CD4-positive, CD25-positive, alpha-beta regulatory T cell (primary cell): Measurements from ENCODE around the gene TMEM117. TPM values are rescaled to one million over a fixed set of nuclear protein-coding genes. Genes with fewer than 3 reads are reported as not detected.

ENCODE experiments used
- ATAC-seq, 2 donors: fragments of 150-1000 bp; cut with Tn5 transposase; one replicate each; pipeline ENCODE4 v1.10.0; 2021; ENCODE audit warnings: low read depth in 2 of 2, moderate number of reproducible peaks in 2 of 2, moderate library complexity in 1 of 2
- DNase-seq, 3 donors: peaks; one replicate each; pipeline versions ENCODE4 v3.0.0 to v3.0.0-alpha.2; 2012 to 2022; ENCODE audit warnings: mixed read lengths in 1 of 3
- H3K27ac ChIP-seq: one replicate; pipeline ENCODE4 v1.7.0; 2013; ENCODE audit warnings: mild to moderate bottlenecking, low read length; ENCODE audit not compliant: insufficient read depth, poor library complexity, severe bottlenecking
- H3K27me3 ChIP-seq: one replicate; pipeline ENCODE4 v1.7.0; 2013; ENCODE audit warnings: low read length; ENCODE audit not compliant: control insufficient read depth, insufficient read depth
- H3K36me3 ChIP-seq: one replicate; pipeline ENCODE4 v1.7.0; 2013; ENCODE audit warnings: mild to moderate bottlenecking, low read length, moderate library complexity; ENCODE audit not compliant: control insufficient read depth, insufficient read depth
- H3K4me1 ChIP-seq: 2 replicates; pipeline ENCODE4 v1.7.0; 2013; ENCODE audit warnings: mild to moderate bottlenecking, low read length; ENCODE audit not compliant: insufficient read depth, control insufficient read depth, poor library complexity, severe bottlenecking
- H3K4me3 ChIP-seq: one replicate; pipeline ENCODE4 v1.7.0; 2013; ENCODE audit warnings: low read depth, mild to moderate bottlenecking, low read length, moderate library complexity
- H3K9me3 ChIP-seq, 2 experiments: 1 replicate in 1 of 2; 2 replicates in 1 of 2; pipeline ENCODE4 v1.7.0; 2013; ENCODE audit warnings: low read length in 2 of 2, mild to moderate bottlenecking in 1 of 2, moderate library complexity in 1 of 2; ENCODE audit not compliant: control insufficient read depth in 2 of 2
- H3K27ac Mint-ChIP-seq, 3 donors: one replicate each; pipeline ENCODE4 v1.8.0; 2020 to 2022; ENCODE audit warnings: mild to moderate bottlenecking in 3 of 3, mixed read lengths in 3 of 3, moderate library complexity in 2 of 3
- H3K27me3 Mint-ChIP-seq: one replicate; pipeline ENCODE4 v1.8.0; 2022; ENCODE audit warnings: mild to moderate bottlenecking, mixed read lengths
- H3K36me3 Mint-ChIP-seq: one replicate; pipeline ENCODE4 v1.8.0; 2020; ENCODE audit warnings: mixed read lengths
- H3K4me1 Mint-ChIP-seq, 4 donors: one replicate each; pipeline ENCODE4 v1.8.0; 2020 to 2022; ENCODE audit warnings: mixed read lengths in 4 of 4, mild to moderate bottlenecking in 1 of 4
- H3K4me3 Mint-ChIP-seq, 4 donors: one replicate each; pipeline ENCODE4 v1.8.0; 2020 to 2022; ENCODE audit warnings: mild to moderate bottlenecking in 4 of 4, mixed read lengths in 4 of 4, moderate library complexity in 3 of 4
- H3K9me3 Mint-ChIP-seq, 7 donors: one replicate each; pipeline ENCODE4 v1.8.0; 2020 to 2022; ENCODE audit warnings: mixed read lengths in 7 of 7, mild to moderate bottlenecking in 3 of 7, moderate library complexity in 2 of 7
- polyA plus RNA-seq, 4 donors: library from polyadenylated mRNA; unstranded; fragments of 300-500 nt; fragmentation: Illumina TruSeq; gene quantifications; one replicate each; pipeline ENCODE4 v1.2.3, GENCODE V29; 2021
- total RNA-seq: library from RNA; stranded (reverse); gene quantifications from one replicate; pipeline ENCODE4 v1.2.3, GENCODE V29; 2022

Gene TMEM117
- total and polyA plus RNA-seq, 5 donors from 2014 or later, result 2.4 to 4.7 (median 3.2) TPM

- no peaks in the 10 kb centered on the region for H3K36me3 Mint-ChIP-seq
- Histone ChIP-seq H3K4me1 (no peaks in the 10 kb centered on the region), H3K4me3 (no peak overlapping the region), H3K27ac (no peak overlapping the region), H3K36me3 (no peaks in the 10 kb centered on the region), H3K9me3 (no peaks in the 10 kb centered on the region), H3K27me3 (no peaks in the 10 kb centered on the region)
- no peak overlapping the region for H3K27ac Mint-ChIP-seq
- peaks cover 0 to 2% (median 0%) of the 10 kb centered on the region in 7 donors for H3K9me3 Mint-ChIP-seq
- H3K4me3 Mint-ChIP-seq, result no peak overlapping the region
- H3K27me3 Mint-ChIP-seq, result no peaks in the 10 kb centered on the region
- no peaks in the 10 kb centered on the region for H3K4me1 Mint-ChIP-seq
- DNase-seq, result no peak
- ATAC-seq, result no peak
Measured at GRCh38 chr12:44258246-44258645, 422.4 kb downstream of the TMEM117 start.

- no peaks in the 10 kb centered on the region for H3K27me3 ChIP-seq
- no peaks in the 10 kb centered on the region for H3K27me3 Mint-ChIP-seq
- no peaks in the 10 kb centered on the region for H3K4me1 ChIP-seq
- H3K4me3 ChIP-seq, result no peak overlapping the region
- H3K4me1 Mint-ChIP-seq, result no peaks in the 10 kb centered on the region
- no peak overlapping the region for H3K4me3 Mint-ChIP-seq
- peaks cover 0 to 2% (median 0%) of the 10 kb centered on the region in 7 donors for H3K9me3 Mint-ChIP-seq
- no peaks in the 10 kb centered on the region for H3K36me3 Mint-ChIP-seq
- H3K27ac Mint-ChIP-seq, result no peak overlapping the region
- H3K36me3 ChIP-seq, result no peaks in the 10 kb centered on the region
- H3K27ac ChIP-seq, result no peak overlapping the region
- ATAC-seq, result no peak
- no peak for DNase-seq
- H3K9me3 ChIP-seq, result no peaks in the 10 kb centered on the region
Measured at GRCh38 chr12:44259890-44260289, 424.0 kb downstream of the TMEM117 start.

GRCh38 chr12:44260581-44260980 lies 424.7 kb downstream of the TMEM117 start:
- Mint-ChIP-seq H3K27ac (no peak overlapping the region), H3K4me1 (no peaks in the 10 kb centered on the region), H3K4me3 (no peak overlapping the region), H3K9me3 (peaks cover 0 to 2% (median 0%) of the 10 kb centered on the region in 7 donors), H3K36me3 (no peaks in the 10 kb centered on the region), H3K27me3 (no peaks in the 10 kb centered on the region)
- Histone ChIP-seq H3K4me1 (no peaks in the 10 kb centered on the region), H3K27ac (no peak overlapping the region), H3K9me3 (no peaks in the 10 kb centered on the region), H3K27me3 (no peaks in the 10 kb centered on the region), H3K4me3 (no peak overlapping the region), H3K36me3 (no peaks in the 10 kb centered on the region)
- DNase-seq, result no peak
- no peak for ATAC-seq

GRCh38 chr12:44285321-44285960 lies 449.6 kb downstream of the TMEM117 start:
- Mint-ChIP-seq H3K4me3 (no peak overlapping the region), H3K9me3 (peaks cover 0 to 3% (median 0%) of the 10 kb centered on the region in 7 donors), H3K27ac (no peak overlapping the region), H3K4me1 (peaks cover 0 to 8% (median 5%) of the 10 kb centered on the region in 4 donors), H3K36me3 (peaks cover 5% of the 10 kb centered on the region), H3K27me3 (no peaks in the 10 kb centered on the region)
- H3K36me3 ChIP-seq, result no peaks in the 10 kb centered on the region
- no peaks in the 10 kb centered on the region for H3K9me3 ChIP-seq
- H3K4me1 ChIP-seq, result no peaks in the 10 kb centered on the region
- H3K4me3 ChIP-seq, result no peak overlapping the region
- ATAC-seq (no peak), DNase-seq (no peak)
- H3K27ac ChIP-seq, result no peak overlapping the region
- no peaks in the 10 kb centered on the region for H3K27me3 ChIP-seq

GRCh38 chr12:44286336-44286735 lies 450.5 kb downstream of the TMEM117 start:
- no peak for ATAC-seq
- H3K27me3 Mint-ChIP-seq, result no peaks in the 10 kb centered on the region

GRCh38 chr12:44286821-44287505 lies 451.1 kb downstream of the TMEM117 start:
- Histone ChIP-seq H3K27ac (no peak overlapping the region), H3K9me3 (no peaks in the 10 kb centered on the region), H3K27me3 (no peaks in the 10 kb centered on the region), H3K4me3 (no peak overlapping the region), H3K36me3 (no peaks in the 10 kb centered on the region), H3K4me1 (no peaks in the 10 kb centered on the region)
- no peak for ATAC-seq
- Mint-ChIP-seq H3K9me3 (peaks cover 0 to 3% (median 0%) of the 10 kb centered on the region in 7 donors), H3K4me3 (no peak overlapping the region), H3K36me3 (peaks cover 3% of the 10 kb centered on the region), H3K27ac (no peak overlapping the region), H3K4me1 (peaks cover 0 to 8% (median 5%) of the 10 kb centered on the region in 4 donors), H3K27me3 (no peaks in the 10 kb centered on the region)
- DNase-seq, result no peak

More at GRCh38 chr12:44286336-44286735, 450.5 kb downstream of the TMEM117 start:
- peak in 2 of 3 donors; percentile 1 to 45 for DNase-seq
- H3K9me3 ChIP-seq, result no peaks in the 10 kb centered on the region
- Mint-ChIP-seq H3K4me3 (no peak overlapping the region), H3K27ac (peak overlapping the region in 1 of 3 donors; percentile 16), H3K36me3 (peaks cover 5% of the 10 kb centered on the region), H3K9me3 (peaks cover 0 to 3% (median 0%) of the 10 kb centered on the region in 7 donors), H3K4me1 (peaks cover 0 to 8% (median 5%) of the 10 kb centered on the region in 4 donors)
- H3K27ac ChIP-seq, result no peak overlapping the region
- no peaks in the 10 kb centered on the region for H3K4me1 ChIP-seq
- H3K4me3 ChIP-seq, result no peak overlapping the region
- no peaks in the 10 kb centered on the region for H3K36me3 ChIP-seq
- no peaks in the 10 kb centered on the region for H3K27me3 ChIP-seq

- H3K27ac ChIP-seq, result no peak overlapping the region
- Mint-ChIP-seq H3K27ac (no peak overlapping the region), H3K36me3 (no peaks in the 10 kb centered on the region), H3K27me3 (no peaks in the 10 kb centered on the region), H3K4me1 (peaks cover 0 to 8% (median 4%) of the 10 kb centered on the region in 4 donors), H3K4me3 (no peak overlapping the region), H3K9me3 (peaks cover 0 to 3% (median 0%) of the 10 kb centered on the region in 7 donors)
- H3K4me3 ChIP-seq, result no peak overlapping the region
- DNase-seq, result no peak
- H3K27me3 ChIP-seq, result no peaks in the 10 kb centered on the region
- no peaks in the 10 kb centered on the region for H3K4me1 ChIP-seq
- no peaks in the 10 kb centered on the region for H3K36me3 ChIP-seq
- no peak for ATAC-seq
- no peaks in the 10 kb centered on the region for H3K9me3 ChIP-seq
Measured at GRCh38 chr12:44287545-44287944, 451.7 kb downstream of the TMEM117 start.
